HL-60 (cell line): ENCODE data around the gene CHURC1.

Source experiments
- CTCF ChIP-seq: IDR thresholded peaks from one replicate; pipeline ENCODE4 v1.5.1; 2011; ENCODE audit warnings: low read length, control low read depth, inconsistent platforms; ENCODE audit not compliant: insufficient read depth
- POLR2AphosphoS5 ChIP-seq: IDR thresholded peaks from 2 replicates; pipeline ENCODE4 v1.6.1; 2012; ENCODE audit warnings: low read depth
- REST ChIP-seq: IDR thresholded peaks from 2 replicates; pipeline ENCODE4 v1.6.1; 2012; ENCODE audit warnings: low read depth; ENCODE audit not compliant: insufficient replicate concordance
- SPI1 ChIP-seq: IDR thresholded peaks from 2 replicates; pipeline ENCODE4 v1.6.1; 2012; ENCODE audit warnings: low read depth, mild to moderate bottlenecking, borderline replicate concordance

- TF ChIP-seq CTCF, result no peak
- no peak for TF ChIP-seq POLR2AphosphoS5
- TF ChIP-seq REST, result no peak
- no peak for TF ChIP-seq SPI1
Observed at GRCh38 chr14:64930085-64930843, 16.0 kb downstream of the CHURC1 start.
